ENCODE results near the gene FGF12.

FGF12 gene

GRCh38 chr3:192408647-192409200, 318.6 kb downstream of the FGF12 start:
- DNase-seq: no peak

GRCh38 chr3:192408007-192408646, 319.2 kb downstream of the FGF12 start:
- no peak for DNase-seq

GRCh38 chr3:192399767-192400166, 327.6 kb downstream of the FGF12 start:
- no peak for DNase-seq

GRCh38 chr3:192397012-192397411, 330.3 kb downstream of the FGF12 start:
- DNase-seq: no peak

- no peak for DNase-seq
Measured at GRCh38 chr3:192395506-192395905, 331.8 kb downstream of the FGF12 start.

- DNase-seq: no peak
Measured at GRCh38 chr3:192392986-192393385, 334.4 kb downstream of the FGF12 start.

GRCh38 chr3:192382861-192383260, 344.5 kb downstream of the FGF12 start:
- DNase-seq: no peak

- no peak for DNase-seq
Measured at GRCh38 chr3:192373586-192373985, 353.8 kb downstream of the FGF12 start.

- DNase-seq: no peak
Measured at GRCh38 chr3:192373032-192373431, 354.3 kb downstream of the FGF12 start.

- no peak for DNase-seq
Measured at GRCh38 chr3:192372616-192373015, 354.7 kb downstream of the FGF12 start.

GRCh38 chr3:192371870-192372400, 355.4 kb downstream of the FGF12 start:
- DNase-seq: no peak

GRCh38 chr3:192367616-192368015, 359.7 kb downstream of the FGF12 start:
- no peak for DNase-seq

- no peak for DNase-seq
Measured at GRCh38 chr3:192366916-192367315, 360.4 kb downstream of the FGF12 start.

- DNase-seq: no peak
Measured at GRCh38 chr3:192365571-192365970, 361.8 kb downstream of the FGF12 start.

GRCh38 chr3:192364316-192364715, 363.0 kb downstream of the FGF12 start:
- no peak for DNase-seq

- no peak for DNase-seq
Measured at GRCh38 chr3:192354687-192355086, 372.7 kb downstream of the FGF12 start.

- no peak for DNase-seq
Measured at GRCh38 chr3:192352142-192352541, 375.2 kb downstream of the FGF12 start.

- no peak for DNase-seq
Measured at GRCh38 chr3:192351441-192351840, 375.9 kb downstream of the FGF12 start.

- no peak for DNase-seq
Measured at GRCh38 chr3:192340031-192340430, 387.3 kb downstream of the FGF12 start.

- DNase-seq: no peak
Measured at GRCh38 chr3:192339214-192339613, 388.1 kb downstream of the FGF12 start.

- no peak for DNase-seq
Measured at GRCh38 chr3:192336286-192336685, 391.1 kb downstream of the FGF12 start.

- DNase-seq: no peak
Measured at GRCh38 chr3:192332386-192333291, 394.7 kb downstream of the FGF12 start.

- no peak for DNase-seq
Measured at GRCh38 chr3:192331749-192332385, 395.5 kb downstream of the FGF12 start.
